Karpas-422 (cell line): ENCODE data around the gene PTPN9. TPM values are rescaled to one million over a fixed set of nuclear protein-coding genes. Genes with fewer than 3 reads are reported as not detected.

Source experiments
- DNase-seq: peaks from one replicate; pipeline ENCODE4 v3.0.0-alpha.2; 2015
- H2AFZ ChIP-seq: fragments of 200-600 bp; sonication (generic); 2 replicates; pipeline ENCODE4 v1.6.1; 2014; ENCODE audit warnings: antibody characterized with exemption, low read length, mixed read lengths
- H3K27ac ChIP-seq: fragments of 200-600 bp; sonication (generic); 2 replicates; pipeline ENCODE4 v1.5.1; 2014; ENCODE audit warnings: mild to moderate bottlenecking, low read length, moderate library complexity
- H3K27me3 ChIP-seq: fragments of 200-600 bp; sonication (generic); 2 replicates; pipeline ENCODE4 v1.6.1; 2014; ENCODE audit warnings: low read length, mixed read lengths
- H3K36me3 ChIP-seq: fragments of 200-600 bp; sonication (generic); 2 replicates; pipeline ENCODE4 v1.6.1; 2014; ENCODE audit warnings: low read length, mixed read lengths; ENCODE audit not compliant: insufficient read depth
- H3K4me1 ChIP-seq: fragments of 200-600 bp; sonication (generic); 2 replicates; pipeline ENCODE4 v1.6.1; 2014; ENCODE audit warnings: mild to moderate bottlenecking, low read length, mixed read lengths
- H3K4me2 ChIP-seq: fragments of 200-600 bp; sonication (generic); 2 replicates; pipeline ENCODE4 v1.6.1; 2014; ENCODE audit warnings: low read length, low read depth, mild to moderate bottlenecking; ENCODE audit not compliant: poor library complexity, severe bottlenecking
- H3K4me3 ChIP-seq: fragments of 200-600 bp; sonication (generic); 2 replicates; pipeline ENCODE4 v1.5.1; 2014; ENCODE audit warnings: mild to moderate bottlenecking, antibody characterized with exemption, low read length, mixed read lengths
- H3K79me2 ChIP-seq: fragments of 200-600 bp; sonication (generic); 2 replicates; pipeline ENCODE4 v1.6.1; 2014; ENCODE audit warnings: mild to moderate bottlenecking, low read length, mixed read lengths
- H3K9ac ChIP-seq: fragments of 200-600 bp; sonication (generic); 2 replicates; pipeline ENCODE4 v1.6.0; 2014; ENCODE audit warnings: low read length
- H3K9me2 ChIP-seq: fragments of 200-600 bp; sonication (generic), shearing (Covaris generic); replicated peaks from 2 replicates; pipeline ENCODE4 v1.6.0; 2014; ENCODE audit warnings: mild to moderate bottlenecking, low read length, moderate library complexity; ENCODE audit not compliant: insufficient read depth
- H3K9me3 ChIP-seq: fragments of 300-700, 200-600 bp; sonication (generic); 2 replicates; pipeline ENCODE4 v1.6.1; 2014; ENCODE audit warnings: low read length, mixed read lengths
- H4K20me1 ChIP-seq: fragments of 200-600 bp; sonication (generic); 2 replicates; pipeline ENCODE4 v1.6.1; 2014; ENCODE audit warnings: mild to moderate bottlenecking, antibody characterized with exemption, low read length, low read depth; ENCODE audit not compliant: insufficient read depth
- total RNA-seq: library from RNA; depleted of rRNA; stranded (reverse); fragments of >200 nt; shearing (Covaris generic); gene quantifications from 2 replicates; pipeline ENCODE4 v1.2.3, GENCODE V29; 2014; ENCODE audit warnings: low replicate concordance

PTPN9 gene
- total RNA-seq, 1 experiment from 2014 or later = 31.2 TPM

DNA sequence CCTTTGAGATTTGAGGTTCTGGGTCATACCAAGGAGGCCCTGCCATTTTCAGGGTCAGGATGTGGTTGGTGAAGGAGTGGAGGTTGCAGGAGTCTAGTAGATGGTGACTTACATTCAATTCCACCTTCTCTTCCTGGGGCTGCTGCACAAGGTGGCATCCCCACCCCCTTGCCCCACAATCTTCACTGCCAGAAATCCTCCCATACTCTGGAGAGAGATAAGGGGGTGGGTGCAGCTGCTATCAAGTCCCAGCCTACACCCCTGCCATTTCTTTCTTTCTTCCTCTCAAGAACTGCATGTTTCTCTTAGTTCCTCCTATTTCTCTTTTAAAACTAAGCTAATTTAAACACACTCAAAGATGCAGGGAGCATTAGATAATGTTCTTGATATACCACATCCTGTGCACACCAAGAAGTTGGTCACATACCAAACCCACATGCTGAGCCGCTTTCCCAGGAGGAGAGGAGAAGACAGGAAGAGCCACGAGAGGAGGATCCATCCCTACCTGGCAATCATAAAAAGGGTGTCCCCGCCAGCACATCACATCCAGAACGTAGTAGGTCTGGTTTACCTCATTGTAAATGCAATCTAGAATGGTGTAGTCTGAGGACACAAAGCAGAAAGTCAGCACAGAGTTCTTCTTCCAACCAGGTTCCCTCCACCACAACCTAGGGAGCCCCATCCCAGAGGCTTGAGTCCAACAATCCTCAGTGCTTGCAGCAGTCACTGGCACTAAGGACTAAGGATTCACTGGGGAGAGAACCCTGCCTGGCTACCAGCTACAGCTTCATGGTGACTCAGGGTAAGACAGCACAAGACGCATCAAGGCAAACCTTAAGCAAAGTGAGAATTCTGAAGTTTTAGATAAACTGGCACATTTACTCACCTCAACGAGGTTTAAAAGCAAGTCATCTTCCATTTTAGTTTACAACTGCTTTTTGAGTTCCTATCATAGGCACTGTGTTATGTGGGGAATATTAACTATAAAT lies 27.9 kb upstream of the PTPN9 start:
- H3K4me3 ChIP-seq = no peak overlapping the region
- H3K27me3 ChIP-seq = no peaks in the 10 kb centered on the region
- no peaks in the 10 kb centered on the region for H3K9me2 ChIP-seq
- no peaks in the 10 kb centered on the region for H3K9me3 ChIP-seq
- no peaks in the 10 kb centered on the region for H4K20me1 ChIP-seq
- H3K9ac ChIP-seq = no peak overlapping the region
- DNase-seq = no peak
- no peak overlapping the region for H3K4me2 ChIP-seq
- H3K36me3 ChIP-seq = peaks cover 27% of the 10 kb centered on the region
- no peak overlapping the region for H2AFZ ChIP-seq
- H3K4me1 ChIP-seq = no peaks in the 10 kb centered on the region
- no peak overlapping the region for H3K27ac ChIP-seq
- H3K79me2 ChIP-seq = no peaks in the 10 kb centered on the region

- Histone ChIP-seq H3K9me2 (no peaks in the 10 kb centered on the region), H3K9ac (no peak overlapping the region), H2AFZ (no peak overlapping the region), H3K4me1 (no peaks in the 10 kb centered on the region), H3K79me2 (no peaks in the 10 kb centered on the region), H4K20me1 (no peaks in the 10 kb centered on the region), H3K27ac (no peak overlapping the region), H3K27me3 (no peaks in the 10 kb centered on the region), H3K36me3 (peaks cover 28% of the 10 kb centered on the region), H3K9me3 (no peaks in the 10 kb centered on the region), H3K4me2 (no peak overlapping the region), H3K4me3 (no peak overlapping the region)
- DNase-seq = no peak
These were observed 26.9 kb upstream of the PTPN9 start for GRCh38 chr15:75606026-75606425.

GRCh38 chr15:75599401-75599800 lies 20.3 kb upstream of the PTPN9 start:
- Histone ChIP-seq H3K9ac (no peak overlapping the region), H3K27ac (no peak overlapping the region), H3K36me3 (peaks cover 29% of the 10 kb centered on the region)

GRCh38 chr15:75598361-75598760 lies 19.2 kb upstream of the PTPN9 start:
- H3K9ac ChIP-seq = no peak overlapping the region
- H3K4me3 ChIP-seq = no peak overlapping the region
- no peak overlapping the region for H2AFZ ChIP-seq
- H3K4me1 ChIP-seq = no peaks in the 10 kb centered on the region
- H3K36me3 ChIP-seq = peaks cover 29% of the 10 kb centered on the region
- H3K27ac ChIP-seq = no peak overlapping the region
- H3K9me3 ChIP-seq = no peaks in the 10 kb centered on the region
- DNase-seq = no peak
- no peaks in the 10 kb centered on the region for H3K9me2 ChIP-seq
- no peaks in the 10 kb centered on the region for H4K20me1 ChIP-seq
- H3K79me2 ChIP-seq = no peaks in the 10 kb centered on the region
- H3K4me2 ChIP-seq = no peak overlapping the region
- H3K27me3 ChIP-seq = no peaks in the 10 kb centered on the region

More at GRCh38 chr15:75599401-75599800, 20.3 kb upstream of the PTPN9 start:
- no peaks in the 10 kb centered on the region for H4K20me1 ChIP-seq
- no peaks in the 10 kb centered on the region for H3K79me2 ChIP-seq
- H3K27me3 ChIP-seq = no peaks in the 10 kb centered on the region
- no peaks in the 10 kb centered on the region for H3K9me2 ChIP-seq
- no peak overlapping the region for H3K4me2 ChIP-seq
- no peaks in the 10 kb centered on the region for H3K9me3 ChIP-seq
- no peak for DNase-seq
- no peak overlapping the region for H2AFZ ChIP-seq
- H3K4me1 ChIP-seq = no peaks in the 10 kb centered on the region
- H3K4me3 ChIP-seq = no peak overlapping the region

GRCh38 chr15:75597667-75598341 lies 18.7 kb upstream of the PTPN9 start:
- H2AFZ ChIP-seq = no peak overlapping the region
- H3K9ac ChIP-seq = no peak overlapping the region
- no peaks in the 10 kb centered on the region for H3K9me3 ChIP-seq
- H3K9me2 ChIP-seq = no peaks in the 10 kb centered on the region
- H3K27ac ChIP-seq = no peak overlapping the region
- H3K4me1 ChIP-seq = no peaks in the 10 kb centered on the region
- no peaks in the 10 kb centered on the region for H4K20me1 ChIP-seq
- H3K4me2 ChIP-seq = no peak overlapping the region
- no peak overlapping the region for H3K4me3 ChIP-seq
- peak; percentile 76 for DNase-seq
- no peaks in the 10 kb centered on the region for H3K27me3 ChIP-seq
- no peaks in the 10 kb centered on the region for H3K79me2 ChIP-seq
- peaks cover 29% of the 10 kb centered on the region for H3K36me3 ChIP-seq

- Histone ChIP-seq H3K27ac (no peak overlapping the region), H2AFZ (no peak overlapping the region), H3K79me2 (no peaks in the 10 kb centered on the region), H3K27me3 (no peaks in the 10 kb centered on the region), H4K20me1 (no peaks in the 10 kb centered on the region), H3K36me3 (peaks cover 29% of the 10 kb centered on the region), H3K4me2 (no peak overlapping the region), H3K4me3 (no peak overlapping the region), H3K9ac (no peak overlapping the region), H3K9me2 (no peaks in the 10 kb centered on the region), H3K4me1 (no peaks in the 10 kb centered on the region), H3K9me3 (no peaks in the 10 kb centered on the region)
- no peak for DNase-seq
These were observed 17.7 kb upstream of the PTPN9 start for GRCh38 chr15:75596703-75597345.

- Histone ChIP-seq H2AFZ (no peak overlapping the region), H3K27me3 (no peaks in the 10 kb centered on the region), H4K20me1 (no peaks in the 10 kb centered on the region), H3K9ac (no peak overlapping the region), H3K36me3 (peaks cover 24% of the 10 kb centered on the region), H3K79me2 (no peaks in the 10 kb centered on the region), H3K4me2 (no peak overlapping the region), H3K9me2 (no peaks in the 10 kb centered on the region), H3K9me3 (no peaks in the 10 kb centered on the region), H3K27ac (no peak overlapping the region), H3K4me3 (no peak overlapping the region), H3K4me1 (no peaks in the 10 kb centered on the region)
- DNase-seq = no peak
These were observed 15.2 kb upstream of the PTPN9 start for GRCh38 chr15:75594276-75594675.
